ENCODE data around the gene SGCA. TPM values are rescaled to one million over a fixed set of nuclear protein-coding genes. Genes with fewer than 3 reads are reported as not detected.

Gene SGCA
- total RNA-seq, 4 donors from 2014 or later = 72.7 to 145 (median 82.8) TPM

DNA sequence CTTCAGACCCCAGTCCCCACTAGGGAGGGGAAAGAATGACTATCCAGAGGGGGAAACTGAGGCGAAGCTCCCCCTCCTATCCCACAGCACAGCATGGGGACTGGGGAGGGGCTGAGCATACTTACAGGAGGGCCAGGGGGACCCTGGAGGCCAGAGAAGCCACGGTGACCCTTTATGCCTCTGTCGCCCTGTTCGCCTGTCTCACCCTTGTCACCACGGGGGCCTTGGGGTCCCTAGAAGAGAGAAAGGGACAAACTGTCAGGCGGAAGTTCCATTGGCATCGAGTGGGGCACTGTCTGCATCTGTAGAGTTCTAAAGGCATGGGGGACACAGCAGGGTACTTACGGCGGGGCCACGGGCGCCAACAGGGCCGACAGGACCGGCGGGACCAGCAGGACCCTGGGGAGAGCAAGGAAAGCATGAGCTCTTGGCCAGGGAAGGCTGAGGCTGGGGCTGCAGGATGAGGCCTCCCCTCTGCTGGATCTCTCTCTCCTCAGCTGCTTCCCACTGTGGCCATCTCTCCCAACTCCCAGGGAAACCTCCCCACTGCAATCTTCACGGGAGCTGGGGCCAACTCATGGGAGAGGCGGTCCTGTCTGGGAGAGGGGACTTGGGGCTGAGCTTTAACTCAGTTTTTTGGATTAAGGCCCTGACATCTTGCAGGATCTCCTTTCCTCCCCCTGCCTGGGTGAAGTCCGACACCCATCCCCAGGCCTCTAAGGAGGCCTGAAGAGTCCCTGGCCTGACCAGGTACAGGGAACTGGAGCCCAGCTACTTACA is 22.1 kb downstream of the SGCA start:
- Histone ChIP-seq H3K4me1 (peaks cover 0 to 64% (median 41%) of the 10 kb centered on the region in 4 donors), H3K27ac (replicated peaks in 1 of 4) (peak overlapping the region in 3 of 4 donors; percentile 28 to 81 (median 77)), H3K27me3 (no peaks in the 10 kb centered on the region), H3K4me3 (no peak overlapping the region), H3K36me3 (peaks cover 58 to 79% (median 78%) of the 10 kb centered on the region in 4 donors), H3K9me3 (no peaks in the 10 kb centered on the region)
- DNase-seq (ENCODE audit: extremely low spot score) = no peak
- intact Hi-C loops (cut with DNase I) = no loop called here
- WGBS = 82% methylated on average over 16 of the region's 17 CpGs
- TF ChIP-seq POLR2A (IDR thresholded peaks at IDR 0.05; ENCODE audit: low read depth) = no peak
- no peak for TF ChIP-seq POLR2AphosphoS5 (IDR thresholded peaks at IDR 0.05)
- TF ChIP-seq, protein P1, sequence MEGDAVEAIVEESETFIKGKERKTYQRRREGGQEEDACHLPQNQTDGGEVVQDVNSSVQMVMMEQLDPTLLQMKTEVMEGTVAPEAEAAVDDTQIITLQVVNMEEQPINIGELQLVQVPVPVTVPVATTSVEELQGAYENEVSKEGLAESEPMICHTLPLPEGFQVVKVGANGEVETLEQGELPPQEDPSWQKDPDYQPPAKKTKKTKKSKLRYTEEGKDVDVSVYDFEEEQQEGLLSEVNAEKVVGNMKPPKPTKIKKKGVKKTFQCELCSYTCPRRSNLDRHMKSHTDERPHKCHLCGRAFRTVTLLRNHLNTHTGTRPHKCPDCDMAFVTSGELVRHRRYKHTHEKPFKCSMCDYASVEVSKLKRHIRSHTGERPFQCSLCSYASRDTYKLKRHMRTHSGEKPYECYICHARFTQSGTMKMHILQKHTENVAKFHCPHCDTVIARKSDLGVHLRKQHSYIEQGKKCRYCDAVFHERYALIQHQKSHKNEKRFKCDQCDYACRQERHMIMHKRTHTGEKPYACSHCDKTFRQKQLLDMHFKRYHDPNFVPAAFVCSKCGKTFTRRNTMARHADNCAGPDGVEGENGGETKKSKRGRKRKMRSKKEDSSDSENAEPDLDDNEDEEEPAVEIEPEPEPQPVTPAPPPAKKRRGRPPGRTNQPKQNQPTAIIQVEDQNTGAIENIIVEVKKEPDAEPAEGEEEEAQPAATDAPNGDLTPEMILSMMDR (IDR thresholded peaks at IDR 0.05) = no peak
- no peak for TF ChIP-seq EP300 (IDR thresholded peaks at IDR 0.05)

DNA sequence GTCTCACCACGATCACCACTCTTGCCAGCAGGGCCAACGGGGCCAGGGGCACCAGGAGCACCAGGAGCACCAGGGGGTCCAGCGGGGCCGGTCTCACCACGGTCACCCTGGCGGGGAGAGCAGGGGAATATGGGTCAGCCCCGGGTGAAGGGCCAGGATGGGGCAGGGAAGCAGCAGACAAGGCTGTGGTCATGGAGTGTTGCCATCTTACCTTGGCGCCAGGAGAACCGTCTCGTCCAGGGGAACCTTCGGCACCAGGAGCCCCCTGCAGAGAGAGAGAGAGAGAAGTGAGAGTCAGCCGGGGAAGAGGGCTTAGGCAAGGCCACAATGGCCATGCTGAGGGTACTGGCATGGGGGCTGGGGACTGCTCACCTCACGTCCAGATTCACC is 22.7 kb downstream of the SGCA start:
- Histone ChIP-seq H3K27me3 (no peaks in the 10 kb centered on the region), H3K4me1 (peaks cover 0 to 66% (median 41%) of the 10 kb centered on the region in 4 donors), H3K9me3 (no peaks in the 10 kb centered on the region), H3K27ac (replicated peaks in 1 of 4) (peak overlapping the region in 3 of 4 donors; percentile 28 to 81 (median 30)), H3K4me3 (no peak overlapping the region), H3K36me3 (peaks cover 64 to 85% (median 84%) of the 10 kb centered on the region in 4 donors)
- intact Hi-C loops (cut with DNase I) = no loop called here
- TF ChIP-seq EP300 (IDR thresholded peaks at IDR 0.05) (no peak), POLR2A (IDR thresholded peaks at IDR 0.05; ENCODE audit: low read depth) (no peak), POLR2AphosphoS5 (IDR thresholded peaks at IDR 0.05) (no peak)
- TF ChIP-seq, protein P1 (IDR thresholded peaks at IDR 0.05) = no peak
- WGBS = 71% methylated on average over 8 of the region's 13 CpGs
- no peak for DNase-seq (ENCODE audit: extremely low spot score)

DNA sequence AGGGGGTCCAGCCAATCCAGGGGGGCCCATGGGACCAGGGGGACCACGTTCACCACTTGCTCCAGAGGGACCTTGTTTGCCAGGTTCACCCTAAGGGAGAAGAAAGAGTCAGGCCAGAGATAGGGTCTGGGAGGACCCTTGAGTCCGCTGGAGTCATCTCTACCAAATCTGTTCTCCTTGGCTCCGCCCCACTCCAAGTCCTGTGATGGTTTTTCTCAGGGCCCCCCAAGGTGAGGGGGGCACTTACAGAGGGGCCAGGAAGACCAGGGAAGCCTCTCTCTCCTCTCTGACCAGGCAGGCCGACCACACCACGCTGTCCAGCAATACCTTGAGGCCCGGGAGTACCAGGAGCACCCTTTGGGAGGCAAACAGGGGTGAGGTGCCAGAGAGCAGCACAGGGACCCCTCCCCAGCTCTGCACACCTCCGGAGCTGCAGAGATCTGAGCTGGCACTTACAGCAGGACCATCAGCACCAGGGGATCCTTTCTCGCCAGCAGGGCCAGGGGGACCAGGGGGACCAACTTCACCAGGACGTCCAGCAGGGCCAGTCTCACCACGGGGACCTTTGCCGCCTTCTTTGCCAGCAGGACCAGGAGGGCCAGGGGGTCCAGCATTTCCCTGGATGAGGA is 23.2 kb downstream of the SGCA start:
- WGBS = 76% methylated on average over 5 of the region's 11 CpGs
- Histone ChIP-seq H3K4me1 (peaks cover 0 to 61% (median 36%) of the 10 kb centered on the region in 4 donors), H3K36me3 (peaks cover 69 to 90% (median 89%) of the 10 kb centered on the region in 4 donors), H3K27ac (replicated peaks in 1 of 4) (peak overlapping the region in 3 of 4 donors; percentile 28 to 81 (median 30)), H3K9me3 (no peaks in the 10 kb centered on the region), H3K27me3 (no peaks in the 10 kb centered on the region), H3K4me3 (no peak overlapping the region)
- intact Hi-C loops (cut with DNase I) = no loop called here
- TF ChIP-seq EP300 (IDR thresholded peaks at IDR 0.05) = no peak
- TF ChIP-seq, protein P1 (IDR thresholded peaks at IDR 0.05) = no peak
- no peak for TF ChIP-seq POLR2A (IDR thresholded peaks at IDR 0.05; ENCODE audit: low read depth)
- no peak for TF ChIP-seq POLR2AphosphoS5 (IDR thresholded peaks at IDR 0.05)
- DNase-seq (ENCODE audit: extremely low spot score) = no peak

DNA sequence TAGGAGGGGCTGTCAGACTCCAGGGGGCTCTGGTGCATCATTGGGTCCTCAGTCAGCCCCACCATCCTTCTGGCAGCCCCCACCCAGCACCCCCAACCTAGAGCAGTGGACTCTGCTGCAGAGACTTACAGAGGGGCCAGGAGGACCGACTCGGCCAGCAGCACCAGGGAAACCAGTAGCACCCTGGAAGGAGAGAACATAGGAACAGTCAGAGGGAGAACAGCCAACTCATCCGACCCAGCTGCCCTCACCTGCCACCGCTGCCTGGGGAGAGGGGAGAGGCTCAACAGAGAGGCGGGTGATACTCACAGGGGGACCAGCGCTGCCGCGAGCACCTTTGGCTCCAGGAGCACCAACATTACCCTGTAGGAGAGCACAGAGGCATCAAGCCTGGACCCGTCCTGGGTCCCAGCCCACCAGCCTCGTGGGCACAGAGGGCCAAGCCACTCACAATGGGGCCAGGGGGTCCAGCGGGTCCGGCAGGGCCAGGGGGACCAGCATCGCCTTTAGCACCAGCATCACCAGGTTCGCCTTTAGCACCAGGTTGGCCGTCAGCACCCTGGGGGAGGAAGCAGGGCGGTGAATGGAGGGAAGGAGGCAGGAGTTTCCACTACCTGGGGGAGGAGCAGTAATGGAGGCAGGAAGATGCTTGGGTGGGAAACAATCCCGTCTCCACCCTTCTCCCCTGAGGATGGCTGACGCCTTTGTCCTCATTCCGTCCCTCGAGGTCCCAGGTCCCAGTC is 23.9 kb downstream of the SGCA start:
- intact Hi-C loops (cut with DNase I) = no loop called here
- H3K27me3 ChIP-seq = no peaks in the 10 kb centered on the region
- H3K9me3 ChIP-seq = no peaks in the 10 kb centered on the region
- H3K4me1 ChIP-seq = peaks cover 0 to 55% (median 32%) of the 10 kb centered on the region in 4 donors
- no peak for DNase-seq (ENCODE audit: extremely low spot score)
- 60% methylated on average over 9 of the region's 20 CpGs for WGBS
- H3K36me3 ChIP-seq = peaks cover 70 to 97% (median 96%) of the 10 kb centered on the region in 4 donors
- TF ChIP-seq EP300 (IDR thresholded peaks at IDR 0.05) (no peak), POLR2AphosphoS5 (IDR thresholded peaks at IDR 0.05) (no peak), POLR2A (IDR thresholded peaks at IDR 0.05; ENCODE audit: low read depth) (no peak)
- TF ChIP-seq, protein P1 (IDR thresholded peaks at IDR 0.05) = no peak
- H3K4me3 ChIP-seq = no peak overlapping the region
- H3K27ac ChIP-seq (replicated peaks in 1 of 4) = peak overlapping the region in 3 of 4 donors; percentile 14 to 39 (median 28)

All from esophagus muscularis mucosa (tissue), 4 donors.